ENCODE results near the gene NRXN3. TPM values are rescaled to one million over a fixed set of nuclear protein-coding genes. Genes with fewer than 3 reads are reported as not detected.

Gene NRXN3
- total and polyA plus RNA-seq, 5 donors from 2014 or later, result not detected

DNA sequence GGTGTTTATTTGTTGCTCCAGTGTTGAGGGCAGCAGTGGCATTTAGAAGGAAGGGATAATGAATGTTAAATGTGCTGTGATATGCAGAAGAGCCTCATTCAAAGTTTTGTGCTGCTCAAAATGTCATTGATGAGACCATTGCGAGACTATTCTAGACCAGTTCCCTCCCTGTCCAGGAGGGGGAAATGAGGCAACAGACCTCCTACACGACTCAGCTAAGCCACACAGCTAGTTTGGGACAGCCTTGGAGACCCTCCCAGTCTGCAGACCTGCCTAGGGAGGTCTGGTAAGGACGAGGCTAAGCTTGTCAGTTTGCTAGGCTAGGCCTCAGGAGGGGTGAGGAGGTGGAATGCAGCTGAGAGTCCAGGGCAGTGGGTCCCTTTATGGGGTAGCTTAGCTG lies 116.0 kb downstream of the NRXN3 start:
- ATAC-seq (ENCODE audit: low read depth in 2 of 2) (no peak), DNase-seq (no peak)
- peaks cover 0 to 5% (median 0%) of the 10 kb centered on the region in 7 donors for H3K9me3 Mint-ChIP-seq
- H3K27ac Mint-ChIP-seq, result no peak overlapping the region
- Histone ChIP-seq H3K27ac (ENCODE audit: insufficient read depth, low read length, poor library complexity, severe bottlenecking) (no peak overlapping the region), H3K27me3 (ENCODE audit: control insufficient read depth, insufficient read depth, low read length) (no peaks in the 10 kb centered on the region), H3K36me3 (ENCODE audit: control insufficient read depth, insufficient read depth, low read length) (no peaks in the 10 kb centered on the region), H3K4me1 (ENCODE audit: control insufficient read depth, insufficient read depth, low read length, poor library complexity, severe bottlenecking) (no peaks in the 10 kb centered on the region), H3K9me3 (ENCODE audit: control insufficient read depth in 2 of 2, low read length in 2 of 2) (no peaks in the 10 kb centered on the region), H3K4me3 (ENCODE audit: low read depth, low read length) (no peak overlapping the region)
- H3K4me1 Mint-ChIP-seq, result no peaks in the 10 kb centered on the region
- H3K36me3 Mint-ChIP-seq, result no peaks in the 10 kb centered on the region
- H3K4me3 Mint-ChIP-seq, result no peak overlapping the region
- no peaks in the 10 kb centered on the region for H3K27me3 Mint-ChIP-seq

DNA sequence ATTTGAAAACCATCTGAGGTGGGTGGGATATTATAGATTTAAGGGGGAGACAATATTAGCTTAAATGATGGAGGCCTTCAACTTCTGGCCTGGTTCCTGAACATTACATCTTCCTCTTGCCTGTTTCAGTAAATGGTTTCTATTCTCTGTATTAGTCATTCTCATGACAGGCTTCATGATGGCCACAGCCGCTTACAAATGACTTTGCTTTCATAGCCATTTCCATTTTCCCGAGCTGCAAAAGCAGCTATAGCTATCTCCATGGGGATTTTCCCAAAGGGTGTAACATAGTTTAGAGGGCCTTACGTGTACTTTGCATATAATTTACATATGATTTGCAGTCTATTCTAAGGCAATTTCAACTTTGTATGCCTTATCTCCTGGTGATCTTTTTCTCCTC lies 121.8 kb downstream of the NRXN3 start:
- Mint-ChIP-seq H3K27me3 (peaks cover 10% of the 10 kb centered on the region), H3K36me3 (no peaks in the 10 kb centered on the region), H3K4me1 (no peaks in the 10 kb centered on the region), H3K4me3 (no peak overlapping the region), H3K27ac (no peak overlapping the region), H3K9me3 (peaks cover 0 to 3% (median 0%) of the 10 kb centered on the region in 7 donors)
- no peaks in the 10 kb centered on the region for H3K4me1 ChIP-seq (ENCODE audit: control insufficient read depth, insufficient read depth, low read length, poor library complexity, severe bottlenecking)
- H3K27ac ChIP-seq (ENCODE audit: insufficient read depth, low read length, poor library complexity, severe bottlenecking), result no peak overlapping the region
- H3K4me3 ChIP-seq (ENCODE audit: low read depth, low read length), result no peak overlapping the region
- peaks cover 2% of the 10 kb centered on the region for H3K27me3 ChIP-seq (ENCODE audit: control insufficient read depth, insufficient read depth, low read length)
- no peaks in the 10 kb centered on the region for H3K36me3 ChIP-seq (ENCODE audit: control insufficient read depth, insufficient read depth, low read length)
- H3K9me3 ChIP-seq (ENCODE audit: control insufficient read depth in 2 of 2, low read length in 2 of 2), result no peaks in the 10 kb centered on the region
- ATAC-seq (ENCODE audit: low read depth in 2 of 2) (no peak), DNase-seq (no peak)

DNA sequence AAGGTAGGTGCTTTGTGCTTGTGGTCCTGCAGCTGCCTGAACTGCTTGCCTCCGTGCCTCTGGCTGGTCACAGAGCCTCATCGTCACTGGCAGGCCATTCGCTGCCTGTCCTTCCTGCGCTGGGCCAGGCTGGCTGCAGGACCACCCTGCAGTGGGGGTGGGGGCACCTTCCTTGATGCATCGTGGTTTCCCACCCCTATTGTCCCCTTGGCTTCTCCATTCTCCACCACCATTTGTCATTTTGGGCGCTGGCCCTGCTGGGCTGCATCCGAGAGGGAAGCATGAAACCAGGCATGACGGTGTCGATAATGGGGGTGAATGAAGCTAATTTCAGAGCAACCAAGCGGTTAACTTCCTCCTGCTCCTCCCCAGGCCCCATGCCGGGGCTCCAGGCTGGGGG lies 127.7 kb downstream of the NRXN3 start:
- H3K36me3 ChIP-seq (ENCODE audit: control insufficient read depth, insufficient read depth, low read length), result no peaks in the 10 kb centered on the region
- DNase-seq (no peak), ATAC-seq (ENCODE audit: low read depth in 2 of 2) (no peak)
- H3K27ac ChIP-seq (ENCODE audit: insufficient read depth, low read length, poor library complexity, severe bottlenecking), result no peak overlapping the region
- no peaks in the 10 kb centered on the region for H3K36me3 Mint-ChIP-seq
- H3K27me3 ChIP-seq (ENCODE audit: control insufficient read depth, insufficient read depth, low read length), result peaks cover 2% of the 10 kb centered on the region
- peaks cover 15% of the 10 kb centered on the region for H3K27me3 Mint-ChIP-seq
- H3K9me3 Mint-ChIP-seq, result peaks cover 0 to 4% (median 2%) of the 10 kb centered on the region in 7 donors
- H3K27ac Mint-ChIP-seq, result no peak overlapping the region
- H3K4me3 Mint-ChIP-seq, result no peak overlapping the region
- H3K9me3 ChIP-seq (ENCODE audit: control insufficient read depth in 2 of 2, low read length in 2 of 2), result no peaks in the 10 kb centered on the region
- no peaks in the 10 kb centered on the region for H3K4me1 ChIP-seq (ENCODE audit: control insufficient read depth, insufficient read depth, low read length, poor library complexity, severe bottlenecking)
- no peak overlapping the region for H3K4me3 ChIP-seq (ENCODE audit: low read depth, low read length)
- no peaks in the 10 kb centered on the region for H3K4me1 Mint-ChIP-seq

DNA sequence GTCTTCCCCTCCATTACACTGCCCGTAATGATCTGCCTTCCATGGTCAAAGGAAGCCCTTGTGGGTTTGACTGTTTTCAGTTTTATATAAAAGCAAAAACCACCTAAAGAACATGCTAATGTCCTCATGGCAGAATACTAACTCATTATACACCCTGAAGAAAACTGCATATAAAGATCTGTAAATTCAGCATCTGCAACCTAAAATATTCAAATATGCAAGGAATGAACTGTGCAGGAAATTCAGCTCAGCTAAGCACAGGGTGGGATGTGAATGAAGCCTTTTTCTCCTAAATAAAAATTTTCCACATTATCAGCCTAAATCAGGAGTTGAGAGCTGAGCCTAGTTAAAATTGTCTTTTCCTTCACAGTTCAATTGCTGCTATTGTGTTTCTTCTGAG lies 128.1 kb downstream of the NRXN3 start:
- Mint-ChIP-seq H3K9me3 (peaks cover 0 to 4% (median 2%) of the 10 kb centered on the region in 7 donors), H3K27me3 (peaks cover 11% of the 10 kb centered on the region), H3K4me1 (no peaks in the 10 kb centered on the region), H3K4me3 (no peak overlapping the region), H3K27ac (no peak overlapping the region), H3K36me3 (no peaks in the 10 kb centered on the region)
- Histone ChIP-seq H3K27ac (ENCODE audit: insufficient read depth, low read length, poor library complexity, severe bottlenecking) (no peak overlapping the region), H3K4me3 (ENCODE audit: low read depth, low read length) (no peak overlapping the region), H3K4me1 (ENCODE audit: control insufficient read depth, insufficient read depth, low read length, poor library complexity, severe bottlenecking) (no peaks in the 10 kb centered on the region), H3K9me3 (ENCODE audit: control insufficient read depth in 2 of 2, low read length in 2 of 2) (no peaks in the 10 kb centered on the region), H3K27me3 (ENCODE audit: control insufficient read depth, insufficient read depth, low read length) (peaks cover 2% of the 10 kb centered on the region), H3K36me3 (ENCODE audit: control insufficient read depth, insufficient read depth, low read length) (no peaks in the 10 kb centered on the region)
- ATAC-seq (ENCODE audit: low read depth in 2 of 2) (no peak), DNase-seq (no peak)

DNA sequence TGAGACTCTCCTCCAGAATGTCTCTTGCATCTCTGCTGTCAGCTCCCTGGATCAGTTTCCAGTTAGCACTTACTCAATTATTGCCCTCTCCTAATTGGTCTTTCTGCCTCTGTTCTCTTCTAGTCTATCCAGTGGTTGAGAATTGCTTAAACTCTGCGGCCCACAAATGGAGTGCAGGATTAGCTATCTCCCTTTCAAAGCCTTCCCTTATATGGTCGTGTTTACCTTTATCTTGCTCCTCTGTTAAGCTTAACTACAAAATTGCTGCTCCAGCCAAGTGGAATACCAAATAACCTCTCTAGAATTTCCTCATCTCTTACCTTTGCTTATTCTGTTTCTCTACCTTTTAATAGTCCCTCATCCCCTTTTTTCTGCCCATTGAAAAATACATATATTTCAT lies 132.7 kb downstream of the NRXN3 start:
- H3K4me3 ChIP-seq (ENCODE audit: low read depth, low read length), result no peak overlapping the region
- H3K4me1 ChIP-seq (ENCODE audit: control insufficient read depth, insufficient read depth, low read length, poor library complexity, severe bottlenecking), result no peaks in the 10 kb centered on the region
- Mint-ChIP-seq H3K27ac (no peak overlapping the region), H3K4me3 (no peak overlapping the region), H3K27me3 (peaks cover 7% of the 10 kb centered on the region), H3K9me3 (peaks cover 0 to 3% (median 0%) of the 10 kb centered on the region in 7 donors), H3K4me1 (no peaks in the 10 kb centered on the region), H3K36me3 (no peaks in the 10 kb centered on the region)
- no peak overlapping the region for H3K27ac ChIP-seq (ENCODE audit: insufficient read depth, low read length, poor library complexity, severe bottlenecking)
- ATAC-seq (ENCODE audit: low read depth in 2 of 2) (no peak), DNase-seq (no peak)
- no peaks in the 10 kb centered on the region for H3K9me3 ChIP-seq (ENCODE audit: control insufficient read depth in 2 of 2, low read length in 2 of 2)
- H3K36me3 ChIP-seq (ENCODE audit: control insufficient read depth, insufficient read depth, low read length), result no peaks in the 10 kb centered on the region
- peaks cover 1% of the 10 kb centered on the region for H3K27me3 ChIP-seq (ENCODE audit: control insufficient read depth, insufficient read depth, low read length)

DNA sequence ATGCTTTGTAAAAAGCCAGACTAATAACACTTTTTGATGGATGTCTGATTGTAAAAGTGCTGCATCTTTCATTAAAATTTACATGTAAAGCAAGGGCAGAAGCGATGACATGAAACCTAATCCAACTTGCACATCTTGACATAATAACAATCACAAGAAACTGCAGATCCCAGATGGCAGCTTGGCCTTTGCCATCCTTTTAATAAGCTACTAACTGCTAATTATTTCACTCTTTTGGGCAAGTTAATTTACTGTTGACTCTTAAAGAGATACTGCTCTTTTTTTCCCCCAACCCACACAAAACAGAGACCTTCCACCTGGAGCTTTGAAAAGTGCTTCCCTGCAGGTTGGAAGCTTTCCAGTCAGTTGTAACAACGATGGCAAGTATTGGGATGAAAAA lies 137.5 kb downstream of the NRXN3 start:
- Mint-ChIP-seq H3K4me1 (no peaks in the 10 kb centered on the region), H3K9me3 (peaks cover 0 to 2% (median 0%) of the 10 kb centered on the region in 7 donors), H3K36me3 (no peaks in the 10 kb centered on the region), H3K27ac (no peak overlapping the region), H3K27me3 (peaks cover 6% of the 10 kb centered on the region), H3K4me3 (no peak overlapping the region)
- no peaks in the 10 kb centered on the region for H3K4me1 ChIP-seq (ENCODE audit: control insufficient read depth, insufficient read depth, low read length, poor library complexity, severe bottlenecking)
- no peak for DNase-seq
- H3K4me3 ChIP-seq (ENCODE audit: low read depth, low read length), result no peak overlapping the region
- H3K9me3 ChIP-seq (ENCODE audit: control insufficient read depth in 2 of 2, low read length in 2 of 2), result no peaks in the 10 kb centered on the region
- no peaks in the 10 kb centered on the region for H3K36me3 ChIP-seq (ENCODE audit: control insufficient read depth, insufficient read depth, low read length)
- no peak for ATAC-seq (ENCODE audit: low read depth in 2 of 2)
- H3K27me3 ChIP-seq (ENCODE audit: control insufficient read depth, insufficient read depth, low read length), result peaks cover 1% of the 10 kb centered on the region
- H3K27ac ChIP-seq (ENCODE audit: insufficient read depth, low read length, poor library complexity, severe bottlenecking), result no peak overlapping the region

DNA sequence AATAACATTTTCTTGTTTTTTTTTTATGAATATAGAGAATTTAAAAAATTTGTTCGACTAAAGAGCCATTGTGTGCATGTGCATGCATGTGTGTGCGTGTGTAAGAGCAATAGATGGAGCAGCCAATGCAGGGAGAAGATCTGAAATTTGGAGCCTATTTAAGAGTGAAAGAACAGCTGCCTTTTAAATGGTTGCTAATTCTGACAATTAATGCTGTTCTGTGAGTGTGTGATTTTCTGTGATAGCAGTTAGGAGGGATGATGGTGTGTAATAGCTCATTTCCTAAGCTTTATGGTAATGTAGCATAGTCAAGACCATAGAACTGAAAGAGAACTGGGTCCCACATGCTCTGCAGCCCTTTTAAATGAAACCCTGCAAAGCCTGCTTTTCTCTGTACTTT lies 137.9 kb downstream of the NRXN3 start:
- Histone ChIP-seq H3K4me1 (ENCODE audit: control insufficient read depth, insufficient read depth, low read length, poor library complexity, severe bottlenecking) (no peaks in the 10 kb centered on the region), H3K36me3 (ENCODE audit: control insufficient read depth, insufficient read depth, low read length) (no peaks in the 10 kb centered on the region), H3K4me3 (ENCODE audit: low read depth, low read length) (no peak overlapping the region), H3K27me3 (ENCODE audit: control insufficient read depth, insufficient read depth, low read length) (peaks cover 1% of the 10 kb centered on the region), H3K27ac (ENCODE audit: insufficient read depth, low read length, poor library complexity, severe bottlenecking) (no peak overlapping the region), H3K9me3 (ENCODE audit: control insufficient read depth in 2 of 2, low read length in 2 of 2) (no peaks in the 10 kb centered on the region)
- Mint-ChIP-seq H3K4me1 (no peaks in the 10 kb centered on the region), H3K27me3 (peaks cover 6% of the 10 kb centered on the region), H3K9me3 (peaks cover 0 to 2% (median 0%) of the 10 kb centered on the region in 7 donors), H3K27ac (no peak overlapping the region), H3K4me3 (no peak overlapping the region), H3K36me3 (no peaks in the 10 kb centered on the region)
- DNase-seq, result no peak
- no peak for ATAC-seq (ENCODE audit: low read depth in 2 of 2)

DNA sequence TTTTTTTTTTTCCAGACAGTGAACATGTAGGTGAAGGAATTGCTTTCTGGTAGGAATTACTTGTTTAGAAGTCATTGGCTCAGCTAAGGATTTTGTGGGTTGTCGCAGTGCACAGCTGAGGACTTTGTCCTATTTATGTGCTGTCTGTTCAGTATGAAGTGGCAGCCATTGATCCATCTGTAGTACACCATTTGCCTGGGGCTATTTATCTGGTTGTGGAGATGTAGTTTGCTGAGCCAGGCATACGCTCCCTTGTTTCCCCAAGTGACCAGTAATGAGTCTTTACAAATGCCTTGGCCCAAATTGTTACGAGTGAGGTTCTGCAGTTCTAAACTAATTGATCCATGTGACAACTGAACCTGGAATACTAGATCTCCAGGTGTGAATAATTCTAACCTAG lies 140.1 kb downstream of the NRXN3 start:
- H3K9me3 Mint-ChIP-seq, result peaks cover 0 to 2% (median 0%) of the 10 kb centered on the region in 7 donors
- Histone ChIP-seq H3K4me1 (ENCODE audit: control insufficient read depth, insufficient read depth, low read length, poor library complexity, severe bottlenecking) (no peaks in the 10 kb centered on the region), H3K4me3 (ENCODE audit: low read depth, low read length) (no peak overlapping the region), H3K27ac (ENCODE audit: insufficient read depth, low read length, poor library complexity, severe bottlenecking) (no peak overlapping the region), H3K9me3 (ENCODE audit: control insufficient read depth in 2 of 2, low read length in 2 of 2) (no peaks in the 10 kb centered on the region), H3K27me3 (ENCODE audit: control insufficient read depth, insufficient read depth, low read length) (no peaks in the 10 kb centered on the region), H3K36me3 (ENCODE audit: control insufficient read depth, insufficient read depth, low read length) (no peaks in the 10 kb centered on the region)
- H3K4me3 Mint-ChIP-seq, result no peak overlapping the region
- no peaks in the 10 kb centered on the region for H3K36me3 Mint-ChIP-seq
- no peak for ATAC-seq (ENCODE audit: low read depth in 2 of 2)
- H3K27me3 Mint-ChIP-seq, result peaks cover 6% of the 10 kb centered on the region
- no peaks in the 10 kb centered on the region for H3K4me1 Mint-ChIP-seq
- H3K27ac Mint-ChIP-seq, result no peak overlapping the region
- DNase-seq, result no peak

Measured in CD4-positive, CD25-positive, alpha-beta regulatory T cell (primary cell).